DOHH2 (cell line): ENCODE results near the gene TSC2.

Experiments used
- EZH2phosphoT487 ChIP-seq: fragments of 200-600 bp; sonication (generic); IDR thresholded peaks from 2 replicates; pipeline ENCODE4 v1.6.1; 2017; ENCODE audit warnings: borderline replicate concordance, mild to moderate bottlenecking, antibody characterized with exemption, low read length, moderate library complexity, mixed read lengths
- TF ChIP-seq, protein P1 (sequence below): fragments of 200-600 bp; sonication (generic); IDR thresholded peaks from one replicate; pipeline ENCODE4 v1.5.1; 2014; ENCODE audit warnings: antibody characterized with exemption, mild to moderate bottlenecking, low read depth, low read length; ENCODE audit not compliant: poor library complexity, severe bottlenecking

- TF ChIP-seq, protein P1, sequence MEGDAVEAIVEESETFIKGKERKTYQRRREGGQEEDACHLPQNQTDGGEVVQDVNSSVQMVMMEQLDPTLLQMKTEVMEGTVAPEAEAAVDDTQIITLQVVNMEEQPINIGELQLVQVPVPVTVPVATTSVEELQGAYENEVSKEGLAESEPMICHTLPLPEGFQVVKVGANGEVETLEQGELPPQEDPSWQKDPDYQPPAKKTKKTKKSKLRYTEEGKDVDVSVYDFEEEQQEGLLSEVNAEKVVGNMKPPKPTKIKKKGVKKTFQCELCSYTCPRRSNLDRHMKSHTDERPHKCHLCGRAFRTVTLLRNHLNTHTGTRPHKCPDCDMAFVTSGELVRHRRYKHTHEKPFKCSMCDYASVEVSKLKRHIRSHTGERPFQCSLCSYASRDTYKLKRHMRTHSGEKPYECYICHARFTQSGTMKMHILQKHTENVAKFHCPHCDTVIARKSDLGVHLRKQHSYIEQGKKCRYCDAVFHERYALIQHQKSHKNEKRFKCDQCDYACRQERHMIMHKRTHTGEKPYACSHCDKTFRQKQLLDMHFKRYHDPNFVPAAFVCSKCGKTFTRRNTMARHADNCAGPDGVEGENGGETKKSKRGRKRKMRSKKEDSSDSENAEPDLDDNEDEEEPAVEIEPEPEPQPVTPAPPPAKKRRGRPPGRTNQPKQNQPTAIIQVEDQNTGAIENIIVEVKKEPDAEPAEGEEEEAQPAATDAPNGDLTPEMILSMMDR: no peak
- TF ChIP-seq EZH2phosphoT487: no peak
These were observed 3.2 kb upstream of the TSC2 start for GRCh38 chr16:2044541-2044940.
